ENCODE measurements around the gene SLC35B2. TPM values are rescaled to one million over a fixed set of nuclear protein-coding genes. Genes with fewer than 3 reads are reported as not detected.

Gene SLC35B2
- total RNA-seq, 1 donor from 2014 or later, result 77.0 TPM

- Mint-ChIP-seq H3K36me3 (ENCODE audit: unreplicated experiment) (no peaks in the 10 kb centered on the region), H3K4me1 (ENCODE audit: unreplicated experiment) (no peaks in the 10 kb centered on the region), H3K27me3 (ENCODE audit: unreplicated experiment) (peaks cover 30% of the 10 kb centered on the region), H3K4me3 (ENCODE audit: unreplicated experiment) (no peak overlapping the region), H3K27ac (ENCODE audit: unreplicated experiment) (no peak overlapping the region), H3K9me3 (ENCODE audit: unreplicated experiment) (no peaks in the 10 kb centered on the region)
- TF ChIP-seq CTCF (IDR thresholded peaks at IDR 0.05), result no peak
- DNase-seq (ENCODE audit: extremely low spot score, unreplicated experiment), result no peak
Observed at GRCh38 chr6:44277763-44278162, 20.4 kb upstream of the SLC35B2 start.

- DNase-seq (ENCODE audit: extremely low spot score, unreplicated experiment), result no peak
- H3K27me3 Mint-ChIP-seq (ENCODE audit: unreplicated experiment), result peaks cover 34% of the 10 kb centered on the region
- H3K4me1 Mint-ChIP-seq (ENCODE audit: unreplicated experiment), result no peaks in the 10 kb centered on the region
- no peak for TF ChIP-seq CTCF (IDR thresholded peaks at IDR 0.05)
- H3K36me3 Mint-ChIP-seq (ENCODE audit: unreplicated experiment), result no peaks in the 10 kb centered on the region
- no peaks in the 10 kb centered on the region for H3K9me3 Mint-ChIP-seq (ENCODE audit: unreplicated experiment)
- no peak overlapping the region for H3K4me3 Mint-ChIP-seq (ENCODE audit: unreplicated experiment)
- H3K27ac Mint-ChIP-seq (ENCODE audit: unreplicated experiment), result no peak overlapping the region
Observed at GRCh38 chr6:44276667-44277640, 19.6 kb upstream of the SLC35B2 start.

GRCh38 chr6:44275749-44276648 lies 18.7 kb upstream of the SLC35B2 start:
- DNase-seq (ENCODE audit: extremely low spot score, unreplicated experiment), result no peak
- Mint-ChIP-seq H3K9me3 (ENCODE audit: unreplicated experiment) (no peaks in the 10 kb centered on the region), H3K27ac (ENCODE audit: unreplicated experiment) (no peak overlapping the region), H3K36me3 (ENCODE audit: unreplicated experiment) (no peaks in the 10 kb centered on the region), H3K4me1 (ENCODE audit: unreplicated experiment) (no peaks in the 10 kb centered on the region), H3K4me3 (ENCODE audit: unreplicated experiment) (no peak overlapping the region), H3K27me3 (ENCODE audit: unreplicated experiment) (peaks cover 40% of the 10 kb centered on the region)
- no peak for TF ChIP-seq CTCF (IDR thresholded peaks at IDR 0.05)

- Mint-ChIP-seq H3K4me1 (ENCODE audit: unreplicated experiment) (no peaks in the 10 kb centered on the region), H3K27me3 (ENCODE audit: unreplicated experiment) (peaks cover 37% of the 10 kb centered on the region), H3K36me3 (ENCODE audit: unreplicated experiment) (no peaks in the 10 kb centered on the region), H3K27ac (ENCODE audit: unreplicated experiment) (no peak overlapping the region), H3K9me3 (ENCODE audit: unreplicated experiment) (no peaks in the 10 kb centered on the region), H3K4me3 (ENCODE audit: unreplicated experiment) (no peak overlapping the region)
- no peak for DNase-seq (ENCODE audit: extremely low spot score, unreplicated experiment)
- TF ChIP-seq CTCF (IDR thresholded peaks at IDR 0.05), result no peak
Observed at GRCh38 chr6:44275271-44275748, 18.0 kb upstream of the SLC35B2 start.

All from osteocyte (in vitro differentiated cells).